Smooth muscle cell (in vitro differentiated cells): ENCODE data around the gene UTP11. TPM values are rescaled to one million over a fixed set of nuclear protein-coding genes. Genes with fewer than 3 reads are reported as not detected.
A peak's percentile ranks its signal among the peaks of the same experiment; 100 is the strongest.

ENCODE experiments used
- DNase-seq: peaks from one replicate; lab custom pipeline; 2025; ENCODE audit not compliant: unreplicated experiment; lab: John Stamatoyannopoulos, UW
- H2AFZ ChIP-seq: fragments of 200-600 bp; sonication (generic); 2 replicates; pipeline ENCODE4 v1.6.0; 2016; ENCODE audit warnings: antibody characterized with exemption, low read depth, mild to moderate bottlenecking
- H3F3A ChIP-seq: fragments of 200-600 bp; sonication (generic); 2 replicates; pipeline ENCODE4 v1.6.0; 2017; ENCODE audit warnings: antibody characterized with exemption, low read depth
- H3K27ac ChIP-seq: fragments of 200-600 bp; sonication (generic); 2 replicates; pipeline ENCODE4 v1.5.1; 2016; ENCODE audit warnings: low read depth, mild to moderate bottlenecking
- H3K27me3 ChIP-seq: fragments of 200-600 bp; sonication (generic); 2 replicates; pipeline ENCODE4 v1.6.1; 2016; ENCODE audit warnings: low read depth, mild to moderate bottlenecking
- H3K36me3 ChIP-seq: fragments of 200-600 bp; sonication (generic); 2 replicates; pipeline ENCODE4 v1.5.1; 2016; ENCODE audit warnings: low read depth
- H3K4me1 ChIP-seq: fragments of 200-600 bp; sonication (generic); 2 replicates; pipeline ENCODE4 v1.5.1; 2016; ENCODE audit warnings: low read depth
- H3K4me2 ChIP-seq: fragments of 200-600 bp; sonication (generic); 2 replicates; pipeline ENCODE4 v1.6.0; 2016; ENCODE audit warnings: mild to moderate bottlenecking
- H3K4me3 ChIP-seq: fragments of 200-600 bp; sonication (generic); 2 replicates; pipeline ENCODE4 v1.5.1; 2016; ENCODE audit warnings: mild to moderate bottlenecking
- H3K79me2 ChIP-seq: fragments of 200-600 bp; sonication (generic); 2 replicates; pipeline ENCODE4 v1.6.0; 2016; ENCODE audit warnings: low read depth, mild to moderate bottlenecking
- H3K9ac ChIP-seq: fragments of 200-600 bp; sonication (generic); 2 replicates; pipeline ENCODE4 v1.6.0; 2016; ENCODE audit warnings: low read depth
- H3K9me3 ChIP-seq: fragments of 200-600 bp; sonication (generic); replicated peaks from 2 replicates; pipeline ENCODE4 v1.5.1; 2016; ENCODE audit warnings: low read depth
- H4K20me1 ChIP-seq: fragments of 200-600 bp; sonication (generic); 2 replicates; pipeline ENCODE4 v1.6.0; 2016; ENCODE audit warnings: low read depth
- WGBS: methylation state at CpG from one replicate; pipeline ENCODE4 v1.1.7; 2016; ENCODE audit warnings: low lambda C conversion rate; 5-methylcytosine and 5-hydroxymethylcytosine counted together
- polyA plus RNA-seq: library from polyadenylated mRNA; unstranded; fragments of >200 nt; fragmentation: Nextera tagmentation; extraction: Ambion mirVana; gene quantifications from 2 replicates; pipeline ENCODE4 v1.2.1, GENCODE V29; 2016
- total RNA-seq: library from RNA; depleted of rRNA; stranded (reverse); fragments of >200 nt; gene quantifications from 2 replicates; pipeline ENCODE4 v1.2.3, GENCODE V29; 2014
- TF ChIP-seq, protein P1 (sequence below): fragments of 200-600 bp; sonication (generic); IDR thresholded peaks from 2 replicates; pipeline ENCODE4 v1.5.1; 2017; ENCODE audit warnings: borderline replicate concordance, mild to moderate bottlenecking, antibody characterized with exemption; ENCODE audit not compliant: insufficient read depth, poor library complexity, severe bottlenecking

UTP11 gene
- total and polyA plus RNA-seq, 2 experiments from 2014 or later, result 43.7 to 72.4 TPM

GRCh38 chr1:38071312-38072256 is 59.0 kb downstream of the UTP11 start:
- Histone ChIP-seq H3K9ac (no peak overlapping the region), H3K4me2 (no peak overlapping the region), H3K9me3 (no peaks in the 10 kb centered on the region), H3K27ac (no peak overlapping the region), H4K20me1 (no peaks in the 10 kb centered on the region), H3K4me1 (peaks cover 10% of the 10 kb centered on the region), H2AFZ (no peak overlapping the region), H3K27me3 (peaks cover 3% of the 10 kb centered on the region), H3K4me3 (no peak overlapping the region), H3F3A (no peaks in the 10 kb centered on the region), H3K79me2 (no peaks in the 10 kb centered on the region), H3K36me3 (no peaks in the 10 kb centered on the region)
- TF ChIP-seq, protein P1, sequence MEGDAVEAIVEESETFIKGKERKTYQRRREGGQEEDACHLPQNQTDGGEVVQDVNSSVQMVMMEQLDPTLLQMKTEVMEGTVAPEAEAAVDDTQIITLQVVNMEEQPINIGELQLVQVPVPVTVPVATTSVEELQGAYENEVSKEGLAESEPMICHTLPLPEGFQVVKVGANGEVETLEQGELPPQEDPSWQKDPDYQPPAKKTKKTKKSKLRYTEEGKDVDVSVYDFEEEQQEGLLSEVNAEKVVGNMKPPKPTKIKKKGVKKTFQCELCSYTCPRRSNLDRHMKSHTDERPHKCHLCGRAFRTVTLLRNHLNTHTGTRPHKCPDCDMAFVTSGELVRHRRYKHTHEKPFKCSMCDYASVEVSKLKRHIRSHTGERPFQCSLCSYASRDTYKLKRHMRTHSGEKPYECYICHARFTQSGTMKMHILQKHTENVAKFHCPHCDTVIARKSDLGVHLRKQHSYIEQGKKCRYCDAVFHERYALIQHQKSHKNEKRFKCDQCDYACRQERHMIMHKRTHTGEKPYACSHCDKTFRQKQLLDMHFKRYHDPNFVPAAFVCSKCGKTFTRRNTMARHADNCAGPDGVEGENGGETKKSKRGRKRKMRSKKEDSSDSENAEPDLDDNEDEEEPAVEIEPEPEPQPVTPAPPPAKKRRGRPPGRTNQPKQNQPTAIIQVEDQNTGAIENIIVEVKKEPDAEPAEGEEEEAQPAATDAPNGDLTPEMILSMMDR, result peak; percentile 24
- WGBS, result 79% methylated on average over 10 of the region's 10 CpGs
- no peak for DNase-seq

DNA sequence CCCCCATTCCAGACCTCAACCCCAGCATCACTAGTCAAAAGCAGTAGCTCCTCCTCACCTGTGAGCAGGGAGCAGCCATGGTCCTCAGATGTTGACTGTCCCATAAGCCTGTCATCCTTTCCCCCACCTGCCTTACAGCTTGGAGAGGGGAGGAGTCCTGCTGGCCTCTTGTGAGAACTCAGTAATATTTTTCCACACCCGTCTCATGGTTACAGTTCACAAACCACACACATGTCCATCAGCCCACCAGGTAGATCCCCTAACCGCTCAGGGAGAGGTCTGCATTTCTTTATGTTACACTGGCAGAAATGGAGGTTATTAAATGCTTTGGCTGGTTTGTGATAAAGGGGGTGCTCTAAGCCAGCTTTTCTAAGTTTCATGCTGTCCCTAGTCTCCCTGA is 60.3 kb downstream of the UTP11 start:
- H3K4me1 ChIP-seq, result peaks cover 10% of the 10 kb centered on the region
- no peaks in the 10 kb centered on the region for H3K36me3 ChIP-seq
- H3F3A ChIP-seq, result no peaks in the 10 kb centered on the region
- no peak overlapping the region for H3K9ac ChIP-seq
- TF ChIP-seq, protein P1, result no peak
- no peak overlapping the region for H3K4me3 ChIP-seq
- H3K79me2 ChIP-seq, result no peaks in the 10 kb centered on the region
- 78% methylated on average over 2 of the region's 2 CpGs for WGBS
- no peak overlapping the region for H2AFZ ChIP-seq
- no peak overlapping the region for H3K27ac ChIP-seq
- H4K20me1 ChIP-seq, result no peaks in the 10 kb centered on the region
- peaks cover 3% of the 10 kb centered on the region for H3K27me3 ChIP-seq
- no peaks in the 10 kb centered on the region for H3K9me3 ChIP-seq
- no peak overlapping the region for H3K4me2 ChIP-seq
- DNase-seq, result no peak

DNA sequence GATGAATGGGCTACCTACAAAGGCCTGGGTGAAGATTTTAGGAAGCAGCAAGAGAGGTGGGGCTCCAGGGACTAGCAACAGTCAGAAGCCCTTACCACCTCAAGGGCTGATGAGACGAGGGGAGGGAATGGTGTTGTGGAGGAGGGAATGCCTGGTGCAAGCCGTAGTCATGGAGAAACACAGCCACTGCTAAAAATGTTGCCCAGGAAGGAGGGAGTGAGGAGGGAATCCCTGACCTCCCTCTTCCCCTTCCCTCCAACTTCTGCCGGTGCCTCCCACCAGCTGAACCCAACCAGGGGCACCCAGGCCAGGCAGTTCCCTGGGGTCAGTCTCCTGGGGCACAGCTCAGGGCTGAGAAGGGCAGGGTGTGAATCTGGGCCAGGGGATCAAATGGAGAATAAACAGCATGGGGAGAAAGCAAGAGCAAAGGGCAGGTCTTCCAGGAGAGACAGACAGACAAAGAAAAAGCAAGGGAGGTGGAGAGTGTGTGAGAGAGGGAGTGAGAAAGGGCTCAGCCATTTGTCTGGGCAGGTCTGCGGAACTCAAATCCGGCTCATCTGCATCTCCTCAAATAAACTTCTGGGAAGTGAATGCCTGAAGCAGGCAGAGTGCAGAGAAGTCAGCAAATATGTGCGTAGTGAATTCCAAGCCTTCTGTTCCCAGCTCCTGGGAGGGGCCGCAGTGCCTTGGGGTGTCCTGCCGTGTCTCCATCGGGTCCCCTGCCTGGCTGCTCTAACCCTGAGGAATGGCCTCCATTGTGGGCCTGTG is 61.2 kb downstream of the UTP11 start:
- Histone ChIP-seq H3K27me3 (no peaks in the 10 kb centered on the region), H3K27ac (no peak overlapping the region), H3K9ac (no peak overlapping the region), H3K36me3 (no peaks in the 10 kb centered on the region), H2AFZ (no peak overlapping the region), H4K20me1 (no peaks in the 10 kb centered on the region), H3F3A (no peaks in the 10 kb centered on the region), H3K4me3 (no peak overlapping the region), H3K4me2 (no peak overlapping the region), H3K4me1 (peaks cover 10% of the 10 kb centered on the region), H3K9me3 (no peaks in the 10 kb centered on the region), H3K79me2 (no peaks in the 10 kb centered on the region)
- TF ChIP-seq, protein P1, result no peak
- WGBS, result 66% methylated on average over 9 of the region's 9 CpGs
- no peak for DNase-seq
